Measurements from ENCODE around the gene LY86. TPM values are rescaled to one million over a fixed set of nuclear protein-coding genes. Genes with fewer than 3 reads are reported as not detected.
A peak's percentile ranks its signal among the peaks of the same experiment; 100 is the strongest.

LY86 gene
- total RNA-seq, 3 donors from 2014 or later = 1.2 to 2.8 (median 1.6) TPM

DNA sequence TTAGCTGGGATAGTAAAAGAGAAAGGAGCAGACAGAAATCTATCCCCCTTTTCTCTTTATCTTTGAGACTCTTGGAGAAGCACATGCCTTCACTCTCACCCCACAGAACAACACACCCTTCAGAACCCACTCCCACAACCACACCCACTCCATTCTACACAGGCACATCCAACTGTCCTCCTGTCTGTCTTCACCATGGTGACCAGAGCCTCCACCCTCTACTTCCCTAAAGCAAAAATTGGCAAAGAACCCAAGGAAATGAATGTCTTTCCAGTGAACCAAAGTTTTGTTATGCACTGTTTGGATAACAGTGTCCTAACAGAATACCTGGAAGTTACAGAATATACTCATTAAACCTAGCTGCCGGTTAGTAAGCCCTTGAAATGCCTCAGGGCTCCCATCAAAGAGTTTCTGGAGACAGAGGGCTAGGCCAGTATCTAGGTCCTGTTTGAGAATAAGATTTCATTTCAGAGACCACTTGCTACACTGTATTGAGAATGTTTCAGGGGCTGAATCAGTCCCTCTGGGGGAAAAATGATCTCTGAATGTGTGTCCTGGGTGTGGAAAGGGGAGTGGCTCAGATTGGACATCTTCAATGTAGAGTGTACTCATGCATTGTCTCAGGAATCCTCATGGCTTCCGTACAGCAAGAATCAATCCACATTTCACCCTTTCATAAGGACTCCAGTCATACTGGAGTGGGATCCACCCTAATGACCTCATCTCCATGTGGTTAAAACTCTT, 101.1 kb downstream of the LY86 start:
- intact Hi-C loops (cut with DNase I, micrococcal nuclease) = no loop called here
- ATAC-seq = peak; percentile 0
- TF ChIP-seq, protein P1, sequence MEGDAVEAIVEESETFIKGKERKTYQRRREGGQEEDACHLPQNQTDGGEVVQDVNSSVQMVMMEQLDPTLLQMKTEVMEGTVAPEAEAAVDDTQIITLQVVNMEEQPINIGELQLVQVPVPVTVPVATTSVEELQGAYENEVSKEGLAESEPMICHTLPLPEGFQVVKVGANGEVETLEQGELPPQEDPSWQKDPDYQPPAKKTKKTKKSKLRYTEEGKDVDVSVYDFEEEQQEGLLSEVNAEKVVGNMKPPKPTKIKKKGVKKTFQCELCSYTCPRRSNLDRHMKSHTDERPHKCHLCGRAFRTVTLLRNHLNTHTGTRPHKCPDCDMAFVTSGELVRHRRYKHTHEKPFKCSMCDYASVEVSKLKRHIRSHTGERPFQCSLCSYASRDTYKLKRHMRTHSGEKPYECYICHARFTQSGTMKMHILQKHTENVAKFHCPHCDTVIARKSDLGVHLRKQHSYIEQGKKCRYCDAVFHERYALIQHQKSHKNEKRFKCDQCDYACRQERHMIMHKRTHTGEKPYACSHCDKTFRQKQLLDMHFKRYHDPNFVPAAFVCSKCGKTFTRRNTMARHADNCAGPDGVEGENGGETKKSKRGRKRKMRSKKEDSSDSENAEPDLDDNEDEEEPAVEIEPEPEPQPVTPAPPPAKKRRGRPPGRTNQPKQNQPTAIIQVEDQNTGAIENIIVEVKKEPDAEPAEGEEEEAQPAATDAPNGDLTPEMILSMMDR (IDR thresholded peaks at IDR 0.05) = no peak

DNA sequence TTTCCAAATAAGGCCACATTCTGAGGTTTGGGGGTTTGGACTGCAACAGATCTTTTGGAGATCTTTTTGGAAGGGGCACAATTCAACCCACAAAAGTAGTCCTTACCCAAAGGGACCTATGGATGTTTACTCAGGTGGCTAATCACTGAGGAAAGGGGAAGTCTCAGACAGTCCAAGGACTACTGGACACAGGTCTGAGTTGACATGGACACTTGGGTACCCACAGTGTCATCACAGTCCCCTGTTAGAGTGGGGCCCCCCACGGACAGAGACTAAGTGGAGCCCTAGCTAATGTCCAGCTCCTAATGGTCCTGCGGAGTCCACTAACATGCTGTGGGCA, 101.6 kb downstream of the LY86 start:
- no peaks in the 10 kb centered on the region for H3K36me3 ChIP-seq (ENCODE audit: low read depth)
- no peak for DNase-seq
- TF ChIP-seq, protein P1 (IDR thresholded peaks at IDR 0.05) = no peak
- ATAC-seq = no peak
- intact Hi-C loops (cut with DNase I, micrococcal nuclease) = no loop called here
- no peaks in the 10 kb centered on the region for H3K9me3 ChIP-seq
- peaks cover 53% of the 10 kb centered on the region for H3K4me1 ChIP-seq (ENCODE audit: low read depth)
- no peak overlapping the region for H3K4me3 ChIP-seq

More for the DNA sequence above, 101.1 kb downstream of the LY86 start:
- no peak for DNase-seq
- peaks cover 49% of the 10 kb centered on the region for H3K4me1 ChIP-seq (ENCODE audit: low read depth)
- H3K9me3 ChIP-seq = no peaks in the 10 kb centered on the region
- H3K36me3 ChIP-seq (ENCODE audit: low read depth) = no peaks in the 10 kb centered on the region
- no peak overlapping the region for H3K4me3 ChIP-seq

DNA sequence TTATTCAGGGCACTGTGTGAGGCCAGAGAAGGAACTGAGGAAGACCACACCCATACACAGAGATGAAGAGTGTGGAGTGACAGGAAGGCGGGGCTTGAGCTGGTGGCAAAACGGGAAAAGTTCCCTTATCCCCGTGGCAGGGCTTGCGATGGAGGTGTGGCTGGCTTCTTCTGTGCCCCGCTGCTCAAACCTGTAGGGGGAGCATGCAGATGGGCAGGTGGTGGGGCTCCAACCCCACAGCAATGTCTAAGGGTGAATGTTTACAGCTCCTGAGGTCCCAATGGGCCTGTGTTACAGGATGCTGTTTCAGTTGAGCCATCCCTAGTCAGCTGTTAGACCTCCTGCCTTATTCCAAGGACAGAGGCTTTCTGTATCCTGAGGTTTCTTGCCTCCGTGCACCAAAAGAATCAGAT, 105.9 kb downstream of the LY86 start:
- H3K4me3 ChIP-seq = no peak overlapping the region
- no peaks in the 10 kb centered on the region for H3K36me3 ChIP-seq (ENCODE audit: low read depth)
- TF ChIP-seq, protein P1 (IDR thresholded peaks at IDR 0.05) = no peak
- H3K9me3 ChIP-seq = no peaks in the 10 kb centered on the region
- intact Hi-C loops (cut with DNase I, micrococcal nuclease) = no loop called here
- H3K4me1 ChIP-seq (ENCODE audit: low read depth) = peaks cover 67% of the 10 kb centered on the region
- peak; percentile 68 to 76 (median 72) for DNase-seq
- peak; percentile 60 for ATAC-seq

DNA sequence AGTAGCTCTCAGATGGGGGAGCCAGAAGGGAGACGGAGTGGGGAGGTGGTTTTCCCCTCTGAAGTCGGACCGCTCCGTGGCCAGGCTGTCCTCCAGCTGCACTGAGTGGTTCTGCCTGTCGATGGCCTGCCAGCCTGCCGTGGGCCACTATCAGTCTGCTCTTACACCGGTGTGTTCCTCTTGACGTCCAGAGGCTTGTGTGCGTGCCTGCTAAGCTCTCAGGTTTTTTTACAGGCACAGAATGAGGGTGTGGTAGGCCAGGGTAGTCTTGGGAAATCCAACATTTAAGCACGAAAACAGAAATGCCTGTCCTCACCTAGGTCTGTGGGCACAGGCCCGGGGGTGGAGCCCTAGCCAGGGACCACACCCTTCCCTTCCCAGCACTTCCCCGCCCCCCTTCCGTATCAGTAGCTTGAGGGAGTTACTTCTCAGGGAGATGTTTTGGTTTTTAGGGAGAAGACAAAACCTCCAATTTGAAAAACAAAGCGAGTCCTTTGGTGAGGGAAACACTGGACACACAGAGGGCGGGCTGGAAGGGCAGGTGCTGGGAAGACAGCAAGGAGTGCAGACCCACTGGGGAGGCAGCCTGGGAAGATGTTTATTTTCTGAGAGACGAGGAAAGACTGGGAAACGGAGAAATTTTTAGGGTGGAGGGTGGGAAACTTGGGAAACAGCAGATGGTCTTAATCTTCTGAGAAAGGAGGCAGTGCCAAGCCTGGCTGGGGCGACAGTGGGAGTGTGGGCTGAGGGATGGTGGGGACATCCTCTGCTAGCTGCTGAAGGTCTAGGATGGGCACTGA, 106.5 kb downstream of the LY86 start:
- H3K9me3 ChIP-seq = no peaks in the 10 kb centered on the region
- DNase-seq (peak; percentile 87 to 90 (median 89)), ATAC-seq (peak; percentile 62)
- H3K4me1 ChIP-seq (ENCODE audit: low read depth) = peaks cover 66% of the 10 kb centered on the region
- intact Hi-C loops (cut with DNase I, micrococcal nuclease) = no loop called here
- no peaks in the 10 kb centered on the region for H3K36me3 ChIP-seq (ENCODE audit: low read depth)
- TF ChIP-seq, protein P1 (IDR thresholded peaks at IDR 0.05) = no peak
- no peak overlapping the region for H3K4me3 ChIP-seq

DNA sequence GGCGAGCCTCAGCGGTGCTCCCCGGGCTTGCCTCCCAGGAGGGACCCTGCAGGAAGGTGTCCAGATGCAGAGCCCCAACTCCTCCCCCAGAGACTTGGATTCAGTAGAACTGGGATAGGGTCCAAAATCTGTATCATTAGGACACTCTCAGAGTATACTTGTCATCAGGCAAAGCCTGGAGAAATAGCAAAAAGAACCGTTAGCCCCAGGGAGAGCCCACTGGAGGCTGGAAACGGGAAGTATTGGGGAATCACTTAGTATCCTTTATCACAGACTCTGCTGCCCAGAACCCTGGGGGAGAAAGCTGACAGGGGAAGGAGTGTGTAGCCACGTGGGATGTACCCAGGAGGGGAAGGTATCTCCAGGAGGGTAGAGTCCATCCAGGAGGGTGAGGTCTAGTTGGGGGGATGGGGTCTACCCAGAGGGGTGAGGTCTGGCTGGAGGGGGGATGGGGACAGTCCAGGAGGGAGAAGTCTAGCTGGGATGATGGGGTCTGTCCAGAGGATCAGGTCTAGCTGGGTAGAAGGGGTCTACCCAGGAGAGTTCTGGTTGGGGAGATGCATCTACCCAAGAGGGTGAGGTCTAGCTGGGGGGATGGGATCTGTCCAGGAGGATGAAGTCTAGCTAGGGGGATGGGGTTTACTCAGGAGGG, 107.2 kb downstream of the LY86 start:
- TF ChIP-seq, protein P1 (IDR thresholded peaks at IDR 0.05) = no peak
- DNase-seq (no peak), ATAC-seq (no peak)
- Histone ChIP-seq H3K4me1 (ENCODE audit: low read depth) (peaks cover 68% of the 10 kb centered on the region), H3K4me3 (no peak overlapping the region), H3K9me3 (no peaks in the 10 kb centered on the region), H3K36me3 (ENCODE audit: low read depth) (no peaks in the 10 kb centered on the region)
- intact Hi-C loops (cut with DNase I, micrococcal nuclease) = no loop called here

Measured in mucosa of descending colon (tissue), 3 donors.